ENCODE data around the gene ARHGAP6.

The ARHGAP6 gene

DNA sequence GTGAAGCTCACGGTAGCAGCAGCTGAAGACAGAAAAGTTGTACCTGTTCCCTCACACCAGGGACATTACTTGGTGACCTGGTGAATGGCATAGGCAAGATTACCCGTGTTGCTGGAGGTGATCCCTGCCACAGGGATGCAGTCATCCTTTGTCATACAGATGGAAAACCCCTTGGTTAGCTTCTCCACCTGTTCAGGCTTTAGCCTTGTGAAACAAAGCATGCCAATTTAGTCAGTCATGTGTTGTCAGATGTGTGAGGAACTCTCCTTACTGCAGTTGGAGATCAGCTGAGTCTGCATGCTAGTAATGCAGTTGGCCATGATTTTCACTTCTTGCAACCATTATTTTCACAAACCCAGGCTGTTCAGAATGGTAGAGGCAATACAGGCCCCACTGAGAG, 331.6 kb downstream of the ARHGAP6 start:
- no peak for DNase-seq (ENCODE audit: extremely low read depth, low read depth)
- TF ChIP-seq, protein P1, sequence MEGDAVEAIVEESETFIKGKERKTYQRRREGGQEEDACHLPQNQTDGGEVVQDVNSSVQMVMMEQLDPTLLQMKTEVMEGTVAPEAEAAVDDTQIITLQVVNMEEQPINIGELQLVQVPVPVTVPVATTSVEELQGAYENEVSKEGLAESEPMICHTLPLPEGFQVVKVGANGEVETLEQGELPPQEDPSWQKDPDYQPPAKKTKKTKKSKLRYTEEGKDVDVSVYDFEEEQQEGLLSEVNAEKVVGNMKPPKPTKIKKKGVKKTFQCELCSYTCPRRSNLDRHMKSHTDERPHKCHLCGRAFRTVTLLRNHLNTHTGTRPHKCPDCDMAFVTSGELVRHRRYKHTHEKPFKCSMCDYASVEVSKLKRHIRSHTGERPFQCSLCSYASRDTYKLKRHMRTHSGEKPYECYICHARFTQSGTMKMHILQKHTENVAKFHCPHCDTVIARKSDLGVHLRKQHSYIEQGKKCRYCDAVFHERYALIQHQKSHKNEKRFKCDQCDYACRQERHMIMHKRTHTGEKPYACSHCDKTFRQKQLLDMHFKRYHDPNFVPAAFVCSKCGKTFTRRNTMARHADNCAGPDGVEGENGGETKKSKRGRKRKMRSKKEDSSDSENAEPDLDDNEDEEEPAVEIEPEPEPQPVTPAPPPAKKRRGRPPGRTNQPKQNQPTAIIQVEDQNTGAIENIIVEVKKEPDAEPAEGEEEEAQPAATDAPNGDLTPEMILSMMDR (IDR thresholded peaks at IDR 0.05; ENCODE audit: low read depth, low read length), result no peak

DNA sequence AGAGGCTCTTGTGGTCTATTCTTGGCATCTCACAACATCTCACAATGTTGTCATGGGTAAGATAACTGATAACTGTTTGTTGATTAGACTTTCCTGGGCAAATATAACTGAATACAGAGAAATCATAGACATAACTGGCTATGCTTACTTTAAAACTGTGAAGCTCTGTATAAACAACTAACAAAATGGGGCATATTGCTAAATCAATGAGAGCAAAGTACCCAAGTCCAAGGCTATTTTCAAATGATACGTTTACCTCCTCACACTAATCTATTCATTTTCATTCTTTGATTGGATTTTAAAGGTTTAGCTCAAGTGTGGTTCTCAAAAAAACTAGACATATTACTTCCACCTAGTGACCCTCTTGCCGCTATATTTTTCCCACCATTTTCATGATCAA, 333.9 kb downstream of the ARHGAP6 start:
- TF ChIP-seq, protein P1 (IDR thresholded peaks at IDR 0.05; ENCODE audit: low read depth, low read length), result no peak
- no peak for DNase-seq (ENCODE audit: extremely low read depth, low read depth)

DNA sequence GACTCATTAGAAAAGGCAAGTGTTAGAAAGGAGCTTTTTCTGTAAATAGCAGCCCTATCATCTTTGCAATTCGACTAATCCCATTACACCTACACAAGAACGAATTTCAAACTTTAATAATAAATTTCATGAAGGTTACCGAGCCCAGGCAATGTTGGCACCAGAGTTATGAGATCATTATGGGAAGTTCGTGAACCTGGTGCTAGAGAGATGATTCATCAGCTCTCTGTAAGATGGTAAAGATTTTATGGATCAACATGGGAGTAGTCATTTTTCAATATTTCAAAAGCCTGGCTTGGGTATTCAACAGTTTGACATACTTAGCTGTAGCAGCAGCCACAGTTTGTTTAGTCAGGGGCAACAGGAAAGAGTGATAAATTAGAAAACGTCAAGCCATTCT, 336.7 kb downstream of the ARHGAP6 start:
- DNase-seq (ENCODE audit: extremely low read depth, low read depth), result no peak
- TF ChIP-seq, protein P1 (IDR thresholded peaks at IDR 0.05; ENCODE audit: low read depth, low read length), result no peak

DNA sequence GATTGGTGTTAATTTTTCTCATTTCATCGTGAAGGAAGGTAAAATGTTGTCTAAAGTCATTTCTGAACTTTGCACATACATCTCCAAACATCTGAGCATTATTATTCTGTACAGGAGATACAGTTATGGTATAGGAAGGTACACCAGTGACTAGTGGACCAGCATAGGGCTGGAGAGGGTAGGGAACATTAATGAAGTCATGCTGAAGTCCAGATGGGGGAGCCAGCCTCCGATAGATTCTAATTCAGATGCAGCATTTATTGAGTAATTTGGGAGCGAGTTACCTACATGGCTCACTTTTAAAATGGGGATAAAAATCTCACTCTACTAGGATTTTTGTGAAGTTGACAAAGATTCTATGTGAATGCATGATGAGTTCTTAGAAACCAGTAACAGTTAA, 337.6 kb downstream of the ARHGAP6 start:
- TF ChIP-seq, protein P1 (IDR thresholded peaks at IDR 0.05; ENCODE audit: low read depth, low read length), result no peak
- no peak for DNase-seq (ENCODE audit: extremely low read depth, low read depth)

DNA sequence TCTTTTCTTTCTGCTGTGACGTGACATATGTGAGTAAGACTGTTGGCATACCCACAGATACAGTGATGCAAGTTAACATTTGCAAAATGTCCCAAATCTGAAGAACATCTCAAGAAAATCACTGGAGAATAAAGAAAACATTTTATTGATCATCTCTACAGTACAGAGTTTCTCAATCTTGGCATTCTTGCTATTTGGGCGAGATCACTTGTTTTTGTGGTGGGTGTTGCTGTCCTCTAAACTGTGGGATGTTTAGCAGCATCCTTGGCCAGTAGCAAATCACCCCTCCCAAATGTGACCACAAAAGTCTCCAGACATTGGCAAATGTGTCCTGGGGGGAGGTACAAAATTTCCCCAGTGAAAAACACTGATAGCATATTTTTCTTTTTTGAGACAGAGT, 343.7 kb downstream of the ARHGAP6 start:
- TF ChIP-seq, protein P1 (IDR thresholded peaks at IDR 0.05; ENCODE audit: low read depth, low read length), result no peak
- no peak for DNase-seq (ENCODE audit: extremely low read depth, low read depth)

DNA sequence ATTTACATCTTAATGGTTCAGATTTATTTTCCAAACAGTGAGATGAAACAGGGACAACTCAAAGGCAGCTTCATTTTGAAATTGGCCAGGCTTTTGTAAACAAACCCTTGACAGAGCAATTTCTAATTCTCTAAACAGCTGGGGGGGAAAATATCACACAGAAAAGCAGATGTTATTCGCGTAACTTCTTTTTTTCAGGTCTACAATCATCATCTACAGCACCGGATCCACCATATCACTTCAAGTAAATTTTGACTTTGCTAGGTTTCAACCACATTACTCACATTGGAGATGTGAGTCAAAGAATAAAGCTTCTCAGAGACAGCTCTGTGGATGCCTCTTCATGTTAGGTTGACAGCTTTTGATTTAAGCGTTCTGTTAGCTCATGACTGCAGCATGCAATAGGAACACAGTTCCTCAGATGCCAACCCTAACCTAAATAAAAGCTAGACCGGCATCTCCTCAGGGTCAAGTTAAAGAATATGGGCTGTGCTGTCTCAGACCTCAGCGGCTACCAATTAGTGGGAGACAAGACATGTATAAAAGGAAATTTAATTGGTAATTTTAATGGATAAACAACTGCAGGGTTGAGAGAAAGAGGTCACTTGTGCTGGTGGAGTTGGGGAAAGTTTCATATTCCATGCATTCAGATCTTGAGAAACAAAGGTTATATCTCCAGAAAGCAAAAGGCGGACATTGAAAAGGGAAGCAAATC, 345.8 kb downstream of the ARHGAP6 start:
- no peak for DNase-seq (ENCODE audit: extremely low read depth, low read depth)
- TF ChIP-seq, protein P1 (IDR thresholded peaks at IDR 0.05; ENCODE audit: low read depth, low read length), result no peak

DNA sequence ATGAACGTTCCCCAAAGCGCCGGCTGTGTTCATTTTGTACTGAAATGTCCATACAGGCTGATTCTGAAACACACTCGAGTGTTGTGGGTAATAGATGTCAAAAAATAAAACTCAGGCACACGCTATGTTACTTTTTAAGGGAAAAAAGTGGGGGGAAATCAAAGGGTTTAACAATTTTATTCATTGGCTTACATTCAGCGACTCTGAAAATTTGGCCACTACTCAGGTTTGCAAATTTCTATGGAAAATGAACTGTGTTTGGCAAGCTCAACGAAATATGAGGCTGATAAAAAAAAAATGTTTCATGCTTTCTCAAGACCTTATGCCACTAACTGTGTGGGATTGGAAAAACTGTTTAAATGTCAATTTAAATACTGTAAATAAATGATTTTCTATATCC, 354.0 kb downstream of the ARHGAP6 start:
- DNase-seq (ENCODE audit: extremely low read depth, low read depth), result no peak
- TF ChIP-seq, protein P1 (IDR thresholded peaks at IDR 0.05; ENCODE audit: low read depth, low read length), result no peak
